ENCODE results near the gene ARL15. TPM values are rescaled to one million over a fixed set of nuclear protein-coding genes. Genes with fewer than 3 reads are reported as not detected.

ARL15 gene
- total and polyA plus RNA-seq, 2 donors (not counting 3 experiments of a cell fraction or from before 2014, with no cell fraction given), result 11.9 to 24.4 TPM

DNA sequence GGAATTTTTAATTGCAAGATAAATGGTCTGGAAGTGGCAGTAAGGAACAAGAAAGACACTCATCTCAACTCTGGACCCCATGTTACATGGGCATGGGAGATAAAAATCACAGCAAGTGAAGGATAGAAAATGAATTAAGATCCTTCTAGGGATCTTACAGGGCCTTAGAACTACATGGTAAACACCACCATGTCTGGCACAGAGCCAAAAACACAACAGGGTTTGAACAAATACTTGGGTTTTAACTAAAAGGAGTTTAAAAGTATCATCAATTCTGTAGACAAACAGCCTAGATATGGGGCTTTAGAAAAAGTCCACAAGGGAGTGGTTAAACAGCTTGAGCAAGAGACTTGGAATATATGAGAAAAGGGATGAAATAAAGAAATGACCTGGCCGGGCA is 366.4 kb downstream of the ARL15 start:
- POLR2A ChIA-PET, result no interaction called here
- FAIRE-seq, result no peak

More for the DNA sequence above, 366.4 kb downstream of the ARL15 start:
- H3K36me3 ChIP-seq (ENCODE audit: control insufficient read depth in 2 of 2, extremely low read depth in 1 of 2, insufficient read depth in 2 of 2, low read length in 2 of 2), result no peaks in the 10 kb centered on the region
- H3K4me3 ChIP-seq (replicated peaks in 1 of 3; ENCODE audit: insufficient read depth in 1 of 3, low read depth in 1 of 3, low read length in 3 of 3), result no peak overlapping the region
- no peak overlapping the region for H2AFZ ChIP-seq (ENCODE audit: low read depth, low read length)
- H3K79me2 ChIP-seq (ENCODE audit: control insufficient read depth, insufficient read depth, low read length), result no peaks in the 10 kb centered on the region
- H3K9me1 ChIP-seq (replicated peaks; ENCODE audit: control insufficient read depth, extremely low read depth, insufficient read depth, low read length), result no peaks in the 10 kb centered on the region
- no peak for DNase-seq (ENCODE audit: low read depth, low spot score)
- no peak overlapping the region for H3K4me2 ChIP-seq (ENCODE audit: insufficient read depth, low read length)
- H3K9ac ChIP-seq (replicated peaks; ENCODE audit: extremely low read depth, insufficient read depth, low read length), result no peak overlapping the region
- H4K20me1 ChIP-seq (replicated peaks; ENCODE audit: control insufficient read depth, extremely low read depth, insufficient read depth, low read length), result no peaks in the 10 kb centered on the region
- no TSS peak for BruUV-seq (replicated peaks)
- H3K27ac ChIP-seq (ENCODE audit: insufficient read depth, low read depth, low read length), result no peak overlapping the region
- H3K4me1 ChIP-seq (ENCODE audit: control insufficient read depth, extremely low read depth, insufficient read depth, low read length), result peaks cover 10% of the 10 kb centered on the region
- TF ChIP-seq, protein P1, sequence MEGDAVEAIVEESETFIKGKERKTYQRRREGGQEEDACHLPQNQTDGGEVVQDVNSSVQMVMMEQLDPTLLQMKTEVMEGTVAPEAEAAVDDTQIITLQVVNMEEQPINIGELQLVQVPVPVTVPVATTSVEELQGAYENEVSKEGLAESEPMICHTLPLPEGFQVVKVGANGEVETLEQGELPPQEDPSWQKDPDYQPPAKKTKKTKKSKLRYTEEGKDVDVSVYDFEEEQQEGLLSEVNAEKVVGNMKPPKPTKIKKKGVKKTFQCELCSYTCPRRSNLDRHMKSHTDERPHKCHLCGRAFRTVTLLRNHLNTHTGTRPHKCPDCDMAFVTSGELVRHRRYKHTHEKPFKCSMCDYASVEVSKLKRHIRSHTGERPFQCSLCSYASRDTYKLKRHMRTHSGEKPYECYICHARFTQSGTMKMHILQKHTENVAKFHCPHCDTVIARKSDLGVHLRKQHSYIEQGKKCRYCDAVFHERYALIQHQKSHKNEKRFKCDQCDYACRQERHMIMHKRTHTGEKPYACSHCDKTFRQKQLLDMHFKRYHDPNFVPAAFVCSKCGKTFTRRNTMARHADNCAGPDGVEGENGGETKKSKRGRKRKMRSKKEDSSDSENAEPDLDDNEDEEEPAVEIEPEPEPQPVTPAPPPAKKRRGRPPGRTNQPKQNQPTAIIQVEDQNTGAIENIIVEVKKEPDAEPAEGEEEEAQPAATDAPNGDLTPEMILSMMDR (IDR thresholded peaks at IDR 0.05; ENCODE audit: extremely low read depth in 1 of 2, insufficient read depth in 1 of 2, low read depth in 1 of 2, low read length in 2 of 2), result no peak
- TF ChIP-seq GATA2 (IDR thresholded peaks at IDR 0.05; ENCODE audit: insufficient read depth, insufficient read length, low read depth, low read length) (no peak), POLR2A (IDR thresholded peaks at IDR 0.05; ENCODE audit: low read depth, low read length) (no peak), MYC (IDR thresholded peaks at IDR 0.05; ENCODE audit: low read depth, low read length) (no peak), JUN (IDR thresholded peaks at IDR 0.05; ENCODE audit: borderline replicate concordance, insufficient read depth, insufficient read length, low read depth) (no peak), FOS (IDR thresholded peaks at IDR 0.05; ENCODE audit: borderline replicate concordance, insufficient read depth, low read length) (no peak), POLR2AphosphoS5 (IDR thresholded peaks at IDR 0.05; ENCODE audit: insufficient read depth, low read depth, low read length) (no peak), EZH2 (IDR thresholded peaks at IDR 0.05; ENCODE audit: borderline replicate concordance, low read depth, low read length, severe bottlenecking) (no peak)
- TF ChIP-seq, protein P2, sequence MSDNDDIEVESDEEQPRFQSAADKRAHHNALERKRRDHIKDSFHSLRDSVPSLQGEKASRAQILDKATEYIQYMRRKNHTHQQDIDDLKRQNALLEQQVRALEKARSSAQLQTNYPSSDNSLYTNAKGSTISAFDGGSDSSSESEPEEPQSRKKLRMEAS (IDR thresholded peaks at IDR 0.05; ENCODE audit: insufficient read depth, insufficient read length), result no peak
- CTCF ChIA-PET, result interaction anchor here (0.9 to 1.4 kb wide), 2 partner anchors 10 to 26 kb away, joined by 3 read pairs; no protein-coding TSS in a partner anchor
- no peaks in the 10 kb centered on the region for H3K9me3 ChIP-seq (replicated peaks; ENCODE audit: control insufficient read depth, insufficient read depth, low read length)
- dilution Hi-C loops (cut with MboI; ENCODE audit: extremely low pct_ligation_motif_present, low sequenced_read_pairs), result no loop called here
- intact Hi-C loops (cut with micrococcal nuclease), result no loop called here
- no peaks in the 10 kb centered on the region for H3K27me3 ChIP-seq (ENCODE audit: control insufficient read depth in 2 of 2, insufficient read depth in 2 of 2, low read length in 2 of 2)

Measured in endothelial cell of umbilical vein (primary cell).